ENCODE measurements around the gene PRCC.

- TF ChIP-seq CTCF (conservative IDR thresholded peaks at IDR 0.05; ENCODE audit: low read length) = no peak
- TF ChIP-seq EZH2phosphoT487 (IDR thresholded peaks at IDR 0.05; ENCODE audit: borderline replicate concordance) = no peak
These were observed at the start of gene PRCC for GRCh38 chr1:156767101-156767878.
